Measurements from ENCODE around the gene PIK3R3.

The PIK3R3 gene

GRCh38 chr1:46019348-46019747, 113.1 kb downstream of the PIK3R3 start:
- no peak for DNase-seq

GRCh38 chr1:46017876-46018503, 114.4 kb downstream of the PIK3R3 start:
- no peak for DNase-seq

- DNase-seq, result no peak
These were observed 118.8 kb downstream of the PIK3R3 start for GRCh38 chr1:46013581-46013980.

- DNase-seq, result no peak
These were observed 120.2 kb downstream of the PIK3R3 start for GRCh38 chr1:46012236-46012635.

GRCh38 chr1:46011121-46011695, 121.2 kb downstream of the PIK3R3 start:
- no peak for DNase-seq

GRCh38 chr1:46010611-46011010, 121.8 kb downstream of the PIK3R3 start:
- DNase-seq, result no peak

GRCh38 chr1:46008585-46008984, 123.8 kb downstream of the PIK3R3 start:
- no peak for DNase-seq

- DNase-seq, result no peak
These were observed 126.8 kb downstream of the PIK3R3 start for GRCh38 chr1:46005594-46005993.

GRCh38 chr1:46004492-46004891, 127.9 kb downstream of the PIK3R3 start:
- DNase-seq, result no peak

GRCh38 chr1:46003315-46003714, 129.1 kb downstream of the PIK3R3 start:
- no peak for DNase-seq

GRCh38 chr1:46002551-46003150, 129.8 kb downstream of the PIK3R3 start:
- no peak for DNase-seq

- no peak for DNase-seq
These were observed 131.2 kb downstream of the PIK3R3 start for GRCh38 chr1:46001081-46001785.

GRCh38 chr1:45999507-45999906, 132.9 kb downstream of the PIK3R3 start:
- no peak for DNase-seq

GRCh38 chr1:45998020-45998617, 134.3 kb downstream of the PIK3R3 start:
- no peak for DNase-seq

- no peak for DNase-seq
These were observed 137.1 kb downstream of the PIK3R3 start for GRCh38 chr1:45995298-45995697.

- DNase-seq, result no peak
These were observed 138.0 kb downstream of the PIK3R3 start for GRCh38 chr1:45994423-45994822.

Data from activated CD4-positive, CD25-positive, alpha-beta regulatory T cell treated with anti-CD3 and anti-CD28 coated beads, Interleukin-2, amount 50 U/mL, for 72 hours (primary cell).